Measurements from ENCODE around the gene SLC29A2.
A peak's percentile ranks its signal among the peaks of the same experiment; 100 is the strongest.
"Not testable (repeated sequence)": the region's sequence is repeated elsewhere in the genome, so short reads cannot be mapped to it uniquely, and the experiment has no call there.

The SLC29A2 gene

DNA sequence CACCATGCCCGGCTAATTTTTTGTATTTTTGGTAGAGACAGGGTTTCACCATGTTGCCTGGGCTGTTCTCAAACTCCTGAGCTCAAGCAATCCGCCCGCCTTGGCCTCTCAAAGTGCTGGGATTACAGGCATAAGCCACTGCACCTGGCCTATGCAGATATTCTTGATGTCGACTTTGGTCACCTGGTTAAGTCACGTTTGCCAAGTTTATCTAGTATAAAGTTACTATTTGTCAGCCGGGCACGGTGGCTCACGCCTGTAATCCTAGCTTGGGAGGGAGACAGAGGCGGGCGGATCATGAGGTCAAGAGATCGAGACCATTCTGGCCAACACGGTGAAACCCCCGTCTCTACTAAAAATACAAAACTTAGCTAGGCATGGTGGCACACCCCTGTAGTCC is 12.8 kb upstream of the SLC29A2 start:
- DNase-seq = not testable (repeated sequence)

DNA sequence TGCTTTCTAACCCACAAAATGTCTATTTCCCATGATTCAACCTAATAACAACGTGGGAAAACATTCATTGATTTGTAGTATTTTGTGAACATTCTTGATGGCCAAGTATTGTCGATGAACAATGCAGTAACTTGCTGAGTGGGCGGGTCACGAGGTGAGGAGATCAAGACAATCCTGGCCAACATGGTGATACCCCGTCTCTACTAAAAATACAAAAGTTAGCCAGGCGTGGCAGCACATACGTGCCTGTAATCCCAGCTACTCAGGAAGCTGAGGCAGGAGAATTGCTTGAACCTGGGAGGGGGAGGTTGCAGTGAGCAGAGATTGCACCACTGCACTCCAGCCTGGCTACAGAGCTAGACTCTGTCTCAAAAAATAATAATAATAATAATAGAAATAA is 8.7 kb upstream of the SLC29A2 start:
- DNase-seq = not testable (repeated sequence)

DNA sequence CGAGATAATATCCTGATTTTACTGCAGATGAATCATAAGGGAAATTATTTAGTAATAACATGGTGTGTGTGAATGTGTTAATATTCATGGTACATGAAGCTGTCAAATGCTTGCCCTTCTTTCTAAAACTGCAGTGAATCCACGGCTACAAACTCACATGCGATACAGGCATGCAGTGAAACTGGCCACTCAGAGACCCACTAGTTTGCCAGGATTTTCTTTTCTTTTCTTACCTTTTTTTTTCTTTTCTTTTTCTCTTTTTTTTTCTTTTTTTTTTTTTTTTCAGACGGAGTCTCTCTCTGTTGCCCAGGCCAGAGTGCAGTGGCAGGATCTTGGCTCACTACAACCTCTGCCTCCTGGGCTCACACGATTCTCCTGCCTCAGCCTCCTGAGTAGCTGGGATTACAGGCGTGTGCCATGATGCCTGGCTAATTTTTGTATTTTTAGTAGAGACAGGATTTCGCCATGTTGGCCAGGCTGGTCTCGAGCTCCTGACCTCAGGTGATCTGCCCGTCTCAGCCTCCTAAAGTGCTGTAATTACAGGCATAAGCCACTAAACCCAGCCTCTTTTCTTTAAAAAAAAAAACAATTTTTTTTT is 2.2 kb upstream of the SLC29A2 start:
- not testable (repeated sequence) for DNase-seq

DNA sequence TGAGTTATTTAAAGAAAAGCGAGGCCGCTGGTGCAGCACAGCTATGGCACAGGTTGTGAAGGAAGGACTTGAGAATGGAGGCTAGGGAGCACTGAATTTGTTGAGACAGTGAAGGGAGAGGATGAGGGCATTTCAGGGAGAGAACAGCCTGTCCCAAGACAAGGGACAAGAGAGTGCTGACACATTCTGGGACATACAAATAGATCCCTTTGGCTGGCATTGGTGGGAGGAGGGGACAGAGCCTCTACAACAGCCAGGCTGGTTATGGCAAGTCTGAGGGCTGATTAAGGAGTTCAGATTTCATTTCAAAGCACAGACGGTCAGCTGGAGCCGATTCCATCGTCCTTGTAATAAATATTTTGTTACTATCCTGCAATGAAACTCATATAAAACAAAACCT is 1.7 kb upstream of the SLC29A2 start:
- DNase-seq = no peak

DNA sequence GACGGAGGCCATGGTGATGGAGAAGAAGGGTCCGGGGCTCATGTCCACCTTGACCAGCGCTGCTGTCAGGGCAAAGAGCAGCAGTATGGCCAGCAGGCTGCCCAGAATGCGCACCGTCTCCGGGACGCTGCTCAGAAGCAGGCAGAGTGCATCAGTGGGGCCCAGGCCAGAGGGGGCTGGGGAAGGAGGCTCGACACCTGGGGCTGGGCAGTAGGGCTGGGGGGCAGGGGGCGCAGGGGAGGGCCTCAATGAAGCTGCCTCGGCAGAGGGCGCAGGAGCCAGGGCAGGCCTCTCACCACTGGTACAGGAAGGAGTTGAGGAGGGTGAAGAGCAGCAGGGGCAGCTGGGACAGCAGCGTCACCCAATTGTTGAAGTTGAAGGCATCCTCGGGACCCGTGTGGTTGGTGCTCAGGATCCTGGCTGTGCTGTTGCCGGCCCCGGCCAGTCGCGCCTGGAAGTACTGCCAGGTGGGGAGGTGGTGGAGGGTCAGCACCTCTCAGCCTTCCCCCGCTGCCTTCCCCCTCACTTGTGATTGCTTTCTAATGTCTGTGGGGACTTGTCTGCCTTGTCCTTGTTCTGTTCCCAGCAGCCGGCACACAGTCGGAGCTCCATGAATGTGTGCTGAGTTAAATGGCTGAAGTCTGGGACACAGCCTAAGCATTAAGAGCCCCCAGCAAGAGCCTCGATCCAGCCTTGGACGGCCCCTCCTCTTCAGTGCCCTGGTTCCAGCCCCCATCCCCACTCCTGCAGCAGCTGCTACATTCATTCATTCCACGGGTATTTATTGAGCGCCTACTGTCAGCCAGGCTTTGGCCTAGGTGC is 2.3 kb downstream of the SLC29A2 start:
- DNase-seq = no peak

DNA sequence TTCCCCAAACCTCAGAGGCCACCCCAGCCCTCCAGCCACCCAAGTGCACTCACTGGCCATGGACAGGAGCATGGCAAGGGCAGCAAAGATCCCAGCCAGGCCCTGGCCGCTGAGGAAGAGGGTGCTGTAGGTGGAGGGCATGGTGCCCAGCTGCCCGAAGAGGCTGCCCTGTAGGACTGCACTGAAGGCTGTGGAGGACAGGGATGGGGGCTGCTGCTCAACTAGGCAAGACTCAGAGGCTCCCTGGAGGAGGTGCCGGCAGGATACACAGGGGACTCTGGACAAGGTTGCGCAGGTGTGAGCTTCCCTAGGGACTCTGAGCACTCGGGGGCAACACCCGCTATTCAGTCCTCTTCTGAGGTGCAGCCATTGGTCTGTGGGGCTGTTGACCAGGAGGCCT is 3.1 kb downstream of the SLC29A2 start:
- DNase-seq = no peak

DNA sequence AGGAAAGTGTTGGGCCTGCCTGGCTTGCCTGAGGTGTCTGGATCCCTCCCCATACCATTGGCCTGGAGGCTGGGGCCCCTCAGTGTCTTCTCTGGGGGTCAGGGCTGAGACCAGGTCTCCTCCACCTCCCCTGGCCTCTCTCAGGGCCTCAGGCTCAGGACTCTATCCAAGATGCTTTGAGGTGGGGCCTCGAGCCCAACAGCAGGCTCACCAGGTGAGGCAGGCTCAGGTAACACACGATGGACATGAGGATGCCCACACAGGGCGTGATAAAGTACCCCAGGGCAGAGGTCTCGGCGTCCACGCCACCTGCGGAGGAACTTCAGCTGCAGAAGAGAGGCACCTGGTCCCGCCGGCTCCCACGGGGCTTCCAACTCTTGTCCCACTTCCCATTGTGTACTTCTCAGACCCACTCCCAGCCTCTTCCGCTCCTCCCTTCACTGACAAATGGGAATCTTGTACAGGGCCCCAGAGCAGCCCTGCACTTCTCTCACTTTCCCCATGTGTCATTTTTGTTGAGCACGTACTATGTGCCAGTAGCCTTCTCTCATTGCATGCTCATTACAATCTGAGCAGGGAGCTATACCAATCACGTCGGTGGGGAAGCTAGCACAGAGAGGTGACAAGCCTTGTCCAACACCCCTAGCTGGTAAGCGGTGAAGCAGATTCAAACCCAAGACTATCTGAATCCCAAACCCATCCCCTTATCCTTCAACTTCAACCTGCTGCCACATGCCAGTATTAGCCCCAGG is 3.8 kb downstream of the SLC29A2 start:
- DNase-seq = no peak

DNA sequence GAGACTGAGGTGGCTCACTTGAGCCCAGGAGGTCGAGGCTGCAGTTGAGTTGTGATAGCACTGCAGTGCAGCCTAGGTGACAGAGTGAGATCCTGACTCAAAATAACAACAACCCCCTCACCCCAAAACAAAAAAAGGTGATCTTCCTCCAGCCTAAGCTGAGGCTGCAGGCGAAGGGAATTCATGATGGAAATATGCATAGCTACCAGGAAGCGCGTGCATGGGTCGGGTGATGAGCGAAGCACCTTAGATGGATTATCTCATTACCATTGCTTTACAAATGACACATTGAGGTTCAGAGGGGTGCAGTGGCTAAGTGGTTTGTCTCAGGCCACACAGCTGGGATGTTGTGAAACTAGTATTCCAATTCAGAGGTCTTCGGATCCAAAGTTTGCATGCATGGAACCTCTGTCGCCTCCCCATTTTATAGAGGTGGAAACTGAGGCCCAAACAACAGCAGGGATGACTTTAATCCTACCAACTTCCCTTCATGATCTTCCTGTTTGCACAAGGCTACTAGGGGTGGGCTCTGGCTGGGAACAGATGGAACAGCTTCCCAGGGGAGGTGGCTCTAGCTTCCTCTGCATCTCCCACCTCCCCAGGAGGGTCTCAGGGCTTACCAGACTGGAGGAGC is 4.6 kb downstream of the SLC29A2 start:
- DNase-seq = no peak

DNA sequence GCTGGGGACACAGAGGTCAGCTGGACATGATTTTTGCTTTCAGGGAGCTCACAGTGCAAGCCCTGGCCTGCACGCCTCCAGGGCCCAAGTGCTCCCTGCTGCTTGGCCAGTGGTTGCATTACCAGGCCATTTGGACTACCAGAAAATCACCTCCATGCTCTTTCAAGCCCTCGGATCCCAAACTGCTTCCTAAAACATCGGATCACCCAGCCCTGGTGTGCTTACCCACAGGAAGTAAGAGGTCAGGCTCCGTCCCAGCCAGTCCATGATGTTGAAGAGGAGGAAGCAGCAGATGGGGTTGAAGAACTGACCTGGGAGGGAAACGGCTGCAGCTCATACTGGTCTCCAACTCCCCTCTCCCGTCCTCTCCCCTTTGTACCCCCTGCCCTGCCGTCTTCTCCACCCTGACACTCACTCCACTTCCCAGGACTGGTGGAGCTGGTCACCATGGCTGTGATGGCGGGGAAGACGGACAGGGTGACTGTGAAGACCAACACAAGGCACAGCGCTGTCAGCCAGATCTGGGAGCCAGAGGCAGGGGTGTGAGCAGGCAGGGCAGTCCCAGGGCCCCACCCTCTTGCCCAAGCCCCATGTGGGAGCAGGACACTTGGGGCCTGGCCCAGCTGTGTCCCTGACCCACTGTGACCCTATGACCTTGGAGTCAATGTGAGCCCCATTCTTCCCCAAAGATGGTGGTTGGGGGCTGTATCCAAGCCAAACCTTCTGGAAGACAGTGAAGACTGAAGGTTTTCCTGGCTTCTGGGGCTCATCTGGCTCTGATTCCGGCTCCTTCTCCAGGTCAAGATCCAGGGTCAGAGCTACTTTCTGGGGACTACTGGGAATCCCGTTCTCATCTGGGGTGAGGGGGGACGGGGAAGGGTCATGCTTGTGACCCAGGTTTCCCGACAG is 5.6 kb downstream of the SLC29A2 start:
- no peak for DNase-seq

DNA sequence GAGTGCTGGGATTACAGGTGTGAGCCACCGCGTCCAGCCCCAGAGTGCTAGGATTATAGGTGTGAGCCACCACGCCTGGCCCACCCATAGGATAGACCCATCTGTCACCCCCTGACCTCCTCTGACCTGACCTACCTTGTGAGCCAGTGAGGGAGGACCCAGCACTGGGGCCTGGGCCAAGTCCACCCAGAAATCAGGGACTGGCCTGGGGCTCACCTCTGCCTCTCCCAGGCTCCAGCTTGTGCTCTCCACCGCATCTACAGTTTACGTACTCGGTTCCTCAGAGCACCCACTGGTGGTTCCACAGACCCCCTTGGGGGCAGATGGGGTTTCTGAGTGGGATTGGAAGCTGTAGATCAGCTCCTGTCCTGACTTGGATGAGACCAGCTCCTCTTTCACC is 6.4 kb downstream of the SLC29A2 start:
- DNase-seq = no peak

DNA sequence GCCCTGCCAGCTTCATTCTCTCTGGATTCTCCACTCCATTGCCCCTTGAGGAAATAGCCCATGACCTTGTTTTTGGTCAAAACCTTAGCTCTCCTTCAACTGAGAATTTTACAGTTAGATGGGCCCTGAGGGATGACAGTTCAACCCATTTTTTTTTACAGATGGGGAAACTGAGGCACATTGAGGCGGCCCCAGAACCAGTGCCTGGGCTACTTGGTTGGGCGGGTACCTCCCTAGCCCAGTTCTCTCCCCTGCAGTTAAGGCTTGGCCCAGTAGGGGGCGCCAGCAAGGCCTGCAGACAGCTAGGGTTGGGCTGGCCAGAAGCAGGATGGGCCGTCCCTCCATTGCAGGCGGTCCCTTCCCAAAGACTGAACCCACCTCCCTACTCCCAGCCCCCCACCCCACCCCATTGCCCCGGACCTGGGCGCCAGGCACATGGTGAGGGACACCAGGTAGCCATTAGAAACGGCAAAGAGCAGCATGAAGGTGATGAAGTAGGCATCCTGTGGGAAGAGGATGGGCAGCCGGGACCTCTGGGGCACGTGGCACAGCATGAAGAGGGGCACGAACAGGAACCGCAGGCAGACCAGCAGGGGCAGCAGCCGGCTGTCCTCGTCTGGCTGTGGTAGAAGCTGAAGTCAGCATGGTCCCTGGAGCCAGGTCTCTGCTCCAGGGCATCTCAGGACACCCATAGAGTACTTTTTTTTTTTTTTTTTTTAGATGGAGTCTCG is 7.6 kb downstream of the SLC29A2 start:
- peak in 1 of 2 experiments; percentile 47 for DNase-seq

DNA sequence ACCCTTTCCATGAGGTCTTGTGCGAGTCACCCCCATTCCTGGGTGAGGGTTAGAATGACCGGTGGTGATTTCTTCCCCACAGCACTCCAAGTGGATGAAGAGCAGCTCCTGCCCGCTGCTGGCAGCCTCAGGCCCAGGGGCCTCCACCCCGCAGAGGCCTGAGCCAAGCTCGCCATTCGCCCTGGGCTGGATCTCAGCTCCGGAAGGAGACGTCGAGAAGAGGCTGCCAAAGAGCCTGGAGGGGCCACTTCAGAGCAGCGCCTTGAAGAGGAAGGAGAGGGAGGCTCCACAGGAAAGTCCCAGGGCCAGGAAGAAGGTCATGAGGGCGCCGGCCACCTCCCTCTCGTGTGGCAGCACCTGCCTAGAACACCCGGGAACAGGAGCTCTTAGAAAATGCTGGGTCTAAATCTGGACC is 8.4 kb downstream of the SLC29A2 start:
- no peak for DNase-seq

DNA sequence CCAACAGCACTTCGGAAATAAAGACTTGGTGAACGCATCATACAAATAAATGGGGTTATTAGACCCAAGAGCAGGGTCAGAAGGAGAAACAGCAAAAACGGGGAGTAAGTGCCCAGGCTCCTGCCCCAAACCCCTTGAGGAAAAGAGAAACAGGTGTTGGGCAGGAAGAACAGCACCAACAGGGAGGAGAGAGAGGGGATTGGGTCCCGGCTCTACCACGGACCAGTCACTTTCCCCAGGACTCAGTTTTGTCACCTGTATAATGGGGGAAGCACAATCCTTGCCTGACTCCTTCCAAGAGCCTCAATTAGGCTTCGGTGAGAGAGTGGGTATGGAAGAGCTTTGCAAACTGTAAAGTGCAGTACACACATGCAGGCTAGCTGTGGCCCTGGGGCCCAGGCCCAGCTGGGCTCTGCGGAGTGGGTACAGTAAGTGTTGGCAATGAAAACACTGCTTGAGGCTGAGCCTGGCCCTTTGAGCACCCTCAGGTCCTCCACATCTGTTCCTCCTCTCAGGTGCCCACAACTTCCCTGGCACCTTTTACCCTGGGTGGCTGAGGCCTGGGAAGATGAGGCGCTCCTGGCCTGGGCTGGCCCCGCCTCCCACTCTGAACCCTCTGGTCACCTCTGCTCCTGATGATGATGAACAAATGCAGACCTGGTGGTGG is 8.9 kb downstream of the SLC29A2 start:
- DNase-seq = no peak

DNA sequence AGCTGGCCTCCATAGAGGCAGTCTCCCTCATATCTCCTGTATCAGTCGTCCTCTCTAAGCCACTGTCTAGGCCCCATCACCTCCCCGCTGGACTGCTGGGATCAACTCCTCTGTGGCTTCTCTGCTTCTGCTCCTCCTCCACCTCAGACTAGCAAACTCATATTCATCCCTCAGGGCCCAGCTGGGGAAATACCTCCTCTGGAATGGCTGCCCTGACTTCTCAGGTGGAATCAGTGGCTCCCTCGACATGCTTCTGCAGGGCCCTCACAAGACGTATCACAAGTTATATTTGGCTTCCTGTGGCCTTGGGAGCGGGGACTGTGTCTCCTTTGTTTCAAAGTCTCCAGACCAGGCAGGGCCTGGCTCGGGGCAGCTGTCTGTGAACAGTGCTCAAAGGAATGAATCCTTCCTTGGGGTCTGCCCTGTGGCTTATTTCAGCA is 10.0 kb downstream of the SLC29A2 start:
- no peak for DNase-seq

DNA sequence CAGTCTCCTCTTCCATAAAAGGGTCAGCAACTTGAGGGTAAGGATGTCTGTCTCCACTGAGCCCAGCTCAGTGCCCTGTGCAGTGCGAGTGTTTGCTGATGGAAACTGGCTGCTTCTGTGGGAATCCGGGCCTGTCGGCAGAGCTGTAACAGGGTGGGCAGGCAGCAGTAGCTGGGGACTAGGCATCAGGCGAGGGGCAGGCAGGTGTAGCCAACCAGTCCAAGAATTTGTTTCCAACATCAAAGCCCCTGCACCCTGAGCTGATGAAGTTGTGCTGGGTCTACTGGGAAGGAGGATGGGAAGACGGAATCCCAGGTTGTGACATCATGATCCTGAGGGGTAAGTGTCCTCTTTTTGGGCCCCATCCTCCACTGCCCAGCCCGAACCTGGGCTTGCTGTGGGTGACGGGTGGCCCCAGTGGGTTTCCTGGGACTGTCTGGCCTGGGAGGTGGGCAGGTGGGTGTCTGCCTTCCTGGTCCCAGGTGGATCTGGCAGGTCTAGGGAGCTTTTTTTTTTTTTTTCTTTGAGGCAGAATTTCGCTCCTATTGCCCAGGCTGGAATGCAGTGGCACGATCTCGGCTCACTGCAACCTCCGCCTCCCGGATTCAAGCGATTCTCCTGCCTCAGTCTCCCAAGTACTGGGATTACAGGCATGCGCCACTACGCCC is 11.0 kb downstream of the SLC29A2 start:
- DNase-seq = no peak

DNA sequence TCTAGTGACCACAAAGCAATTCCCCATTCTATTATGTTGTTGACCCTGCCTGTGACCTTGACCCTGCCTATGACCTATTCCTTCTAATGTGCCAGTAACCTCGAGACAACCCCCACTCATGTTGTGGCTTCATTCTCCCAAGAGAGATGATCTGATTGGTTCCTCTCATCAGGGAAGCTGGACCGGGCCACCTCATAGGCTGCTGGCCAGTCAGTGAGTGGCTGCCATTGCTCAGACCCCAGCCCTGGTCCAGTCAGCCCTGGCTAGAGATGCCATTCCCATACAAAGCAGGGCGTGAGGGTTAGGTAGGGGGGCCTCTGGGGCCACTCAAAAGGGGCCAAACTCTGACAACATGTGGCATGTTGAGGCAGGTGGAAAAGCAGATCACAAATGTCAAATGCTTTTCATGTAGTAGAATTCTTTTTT is 11.9 kb downstream of the SLC29A2 start:
- no peak for DNase-seq

DNA sequence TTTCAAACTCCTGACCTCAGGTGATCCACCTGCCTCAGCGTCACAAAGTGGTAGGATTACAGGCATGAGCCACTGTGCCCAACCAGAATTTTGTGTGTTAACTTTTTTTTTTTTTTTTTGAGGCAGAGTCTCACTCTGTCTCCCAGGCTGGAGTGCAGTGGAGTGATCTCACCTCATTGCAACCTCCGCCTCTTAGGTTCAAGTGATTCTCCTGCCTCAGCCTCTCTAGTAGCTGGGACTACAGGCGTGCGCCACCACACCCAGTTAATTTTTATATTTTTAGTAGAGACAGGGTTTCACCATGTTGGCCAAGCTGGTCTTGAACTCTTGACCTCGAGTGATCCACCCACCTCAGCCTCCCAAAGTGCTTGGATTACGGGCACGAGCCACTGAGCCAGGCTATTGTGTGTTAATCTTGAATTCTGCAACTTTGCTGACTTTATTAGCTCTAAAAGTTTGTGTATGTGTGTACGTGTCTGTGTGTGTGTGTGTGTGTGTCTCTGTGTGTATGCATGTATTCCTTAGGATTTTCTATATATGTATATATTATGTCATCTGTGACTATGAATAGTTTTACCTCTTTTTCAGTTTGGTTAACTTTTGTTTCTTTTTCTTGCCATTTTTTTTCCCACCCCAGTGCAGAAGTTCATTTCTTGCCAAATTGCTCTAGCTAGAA is 20.9 kb downstream of the SLC29A2 start:
- not testable (repeated sequence) for DNase-seq

DNA sequence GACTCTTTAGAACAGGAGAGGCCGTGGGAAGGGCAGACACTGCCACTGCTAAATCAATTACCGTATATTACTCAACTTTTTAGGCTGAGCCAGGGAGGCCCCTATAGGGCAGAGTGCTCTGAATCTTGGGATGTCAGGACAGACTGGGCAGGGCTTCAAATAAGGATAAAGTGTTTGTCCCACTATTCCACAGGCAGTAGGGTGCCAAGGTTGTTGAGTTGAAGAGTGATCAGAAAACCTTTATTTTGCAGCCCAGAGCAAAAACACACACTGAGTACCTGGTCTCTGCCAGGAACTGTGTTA is 22.5 kb downstream of the SLC29A2 start:
- DNase-seq = no peak

DNA sequence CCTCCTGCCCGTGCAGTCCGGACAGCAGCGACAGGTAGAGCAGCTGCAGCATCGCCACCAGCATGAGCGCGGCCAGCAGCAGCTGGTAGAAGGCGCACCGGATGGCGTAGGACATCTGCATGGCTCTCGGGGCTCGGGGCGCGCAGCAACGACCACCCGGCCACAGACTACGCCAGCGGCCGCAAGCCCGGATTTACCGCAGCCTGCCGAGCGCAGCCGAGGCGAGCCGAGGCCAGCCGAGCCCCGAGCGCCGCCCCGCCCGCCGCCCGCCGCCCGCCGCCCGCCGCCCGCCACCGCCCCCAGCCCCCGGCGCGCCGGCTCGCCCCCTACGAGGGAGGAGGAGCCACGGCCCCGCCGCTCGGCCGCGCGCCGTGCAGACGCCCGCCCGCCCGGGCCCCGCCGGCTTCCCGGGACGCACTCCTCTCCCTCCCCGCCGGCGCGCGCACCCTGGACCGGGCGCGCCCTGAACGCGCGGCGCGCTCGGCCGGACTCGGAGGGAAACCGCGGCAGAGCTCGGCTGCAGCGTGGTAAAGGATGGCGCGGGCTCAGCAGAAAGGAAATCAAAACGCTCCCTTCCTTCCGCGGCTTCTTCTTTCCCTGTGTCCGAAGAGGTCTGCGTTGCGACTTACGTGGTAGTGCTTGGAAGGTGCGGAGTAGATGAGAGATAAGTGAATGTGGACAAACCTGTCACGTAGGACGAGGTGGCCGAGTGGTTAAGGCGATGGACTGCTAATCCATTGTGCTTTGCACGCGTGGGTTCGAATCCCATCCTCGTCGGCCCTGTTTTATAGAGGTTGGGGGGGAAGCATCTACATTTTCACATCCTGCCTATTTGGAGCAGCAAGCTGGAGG is 23.9 kb downstream of the SLC29A2 start, which contains the start of gene B4GAT1:
Gene B4GAT1 (minus strand): TSS at position 205 of the 852 bp plus-strand sequence. CDS start 84 bp downstream, at position 121.
- DNase-seq = peak; percentile 83 to 90
